ENCODE measurements around the gene ANKRD52.

The ANKRD52 gene

GRCh38 chr12:56300644-56301464 lies 42.7 kb upstream of the ANKRD52 start:
- Histone ChIP-seq H3K36me3 (ENCODE audit: control insufficient read depth, insufficient read depth, low read length) (no peaks in the 10 kb centered on the region), H3K9ac (peak overlapping the region; percentile 58), H3K27ac (peak overlapping the region; percentile 98), H3K4me2 (ENCODE audit: low read length) (peak overlapping the region; percentile 80), H3K4me1 (peaks cover 16% of the 10 kb centered on the region), H3K27me3 (ENCODE audit: control insufficient read depth, insufficient read depth, low read length) (no peaks in the 10 kb centered on the region), H3K4me3 (ENCODE audit: low read depth, low read length) (peak overlapping the region; percentile 83), H2AFZ (peak overlapping the region; percentile 96), H3K9me3 (ENCODE audit: control insufficient read depth, low read length) (no peaks in the 10 kb centered on the region), H3K79me2 (peaks cover 38% of the 10 kb centered on the region)
- TF ChIP-seq CTCF (IDR thresholded peaks at IDR 0.05): no peak

- Histone ChIP-seq H3K4me1 (peaks cover 16% of the 10 kb centered on the region), H3K27ac (peak within 1 kb of the TSS; percentile 98), H2AFZ (peak within 1 kb of the TSS; percentile 96), H3K9me3 (ENCODE audit: control insufficient read depth, low read length) (no peaks in the 10 kb centered on the region), H3K36me3 (ENCODE audit: control insufficient read depth, insufficient read depth, low read length) (no peaks in the 10 kb centered on the region), H3K79me2 (peaks cover 44% of the 10 kb centered on the region), H3K27me3 (ENCODE audit: control insufficient read depth, insufficient read depth, low read length) (no peaks in the 10 kb centered on the region), H3K4me3 (ENCODE audit: low read depth, low read length) (peak within 1 kb of the TSS; percentile 83), H3K4me2 (ENCODE audit: low read length) (peak within 1 kb of the TSS; percentile 80), H3K9ac (peak within 1 kb of the TSS; percentile 69)
- no peak for TF ChIP-seq CTCF (IDR thresholded peaks at IDR 0.05)
Measured at GRCh38 chr12:56299853-56300643, 41.9 kb upstream of the ANKRD52 start, which contains the start of gene CS. Gene CS (minus strand): TSS chr12:56300330. CDS start chr12:56300201, 129 bp downstream.

- H3K4me2 ChIP-seq (ENCODE audit: low read length): peak overlapping the region; percentile 49
- TF ChIP-seq CTCF (IDR thresholded peaks at IDR 0.05): no peak
- H3K4me1 ChIP-seq: peaks cover 16% of the 10 kb centered on the region
Measured at GRCh38 chr12:56299308-56299852, 41.2 kb upstream of the ANKRD52 start.

GRCh38 chr12:56298828-56299227 lies 40.6 kb upstream of the ANKRD52 start:
- Histone ChIP-seq H3K9me3 (ENCODE audit: control insufficient read depth, low read length) (no peaks in the 10 kb centered on the region), H3K36me3 (ENCODE audit: control insufficient read depth, insufficient read depth, low read length) (no peaks in the 10 kb centered on the region), H3K27ac (no peak overlapping the region), H3K4me1 (peaks cover 16% of the 10 kb centered on the region), H3K9ac (no peak overlapping the region), H3K4me3 (ENCODE audit: low read depth, low read length) (peak overlapping the region; percentile 83), H3K79me2 (peaks cover 55% of the 10 kb centered on the region), H3K4me2 (ENCODE audit: low read length) (peak overlapping the region; percentile 49), H2AFZ (no peak overlapping the region), H3K27me3 (ENCODE audit: control insufficient read depth, insufficient read depth, low read length) (no peaks in the 10 kb centered on the region)
- no peak for TF ChIP-seq CTCF (IDR thresholded peaks at IDR 0.05)

More at GRCh38 chr12:56299308-56299852, 41.2 kb upstream of the ANKRD52 start:
- H2AFZ ChIP-seq: peak overlapping the region; percentile 96
- H3K79me2 ChIP-seq: peaks cover 50% of the 10 kb centered on the region
- no peaks in the 10 kb centered on the region for H3K27me3 ChIP-seq (ENCODE audit: control insufficient read depth, insufficient read depth, low read length)
- H3K9me3 ChIP-seq (ENCODE audit: control insufficient read depth, low read length): no peaks in the 10 kb centered on the region
- H3K36me3 ChIP-seq (ENCODE audit: control insufficient read depth, insufficient read depth, low read length): no peaks in the 10 kb centered on the region
- H3K27ac ChIP-seq: peak overlapping the region; percentile 98
- peak overlapping the region; percentile 69 for H3K9ac ChIP-seq
- peak overlapping the region; percentile 83 for H3K4me3 ChIP-seq (ENCODE audit: low read depth, low read length)

All from parathyroid adenoma (tissue), 2 donors.